Left renal pelvis (tissue), 4 donors: ENCODE data around the gene PICALM. TPM values are rescaled to one million over a fixed set of nuclear protein-coding genes. Genes with fewer than 3 reads are reported as not detected.

Experiments
- polyA plus RNA-seq, 4 donors: library from polyadenylated mRNA; unstranded; fragments of 120-200 nt; gene quantifications; one replicate each; pipeline ENCODE4 v1.2.1, GENCODE V29; 2013; ENCODE audit not compliant: insufficient read length in 4 of 4

The PICALM gene
- polyA plus RNA-seq, 4 donors, result 173 to 289 (median 260) TPM

Other genes starting within 250 kb of the PICALM start
- not detected for gene CCDC83, start 213.7 kb downstream of the PICALM start, polyA plus RNA-seq
- 10 to 100 TPM; 32.7 to 48.1 (median 41.4) TPM for gene EED, start 175.7 kb upstream of the PICALM start, polyA plus RNA-seq
- 10 to 100 TPM; 49.2 to 53.9 (median 51.5) TPM for gene HIKESHI, start 233.2 kb upstream of the PICALM start, polyA plus RNA-seq